ENCODE measurements around the gene LHX3. TPM values are rescaled to one million over a fixed set of nuclear protein-coding genes. Genes with fewer than 3 reads are reported as not detected.
"Not testable (repeated sequence)": the region's sequence is repeated elsewhere in the genome, so short reads cannot be mapped to it uniquely, and the experiment has no call there.

LHX3 gene
- total RNA-seq, 1 donor from 2014 or later, result not detected

DNA sequence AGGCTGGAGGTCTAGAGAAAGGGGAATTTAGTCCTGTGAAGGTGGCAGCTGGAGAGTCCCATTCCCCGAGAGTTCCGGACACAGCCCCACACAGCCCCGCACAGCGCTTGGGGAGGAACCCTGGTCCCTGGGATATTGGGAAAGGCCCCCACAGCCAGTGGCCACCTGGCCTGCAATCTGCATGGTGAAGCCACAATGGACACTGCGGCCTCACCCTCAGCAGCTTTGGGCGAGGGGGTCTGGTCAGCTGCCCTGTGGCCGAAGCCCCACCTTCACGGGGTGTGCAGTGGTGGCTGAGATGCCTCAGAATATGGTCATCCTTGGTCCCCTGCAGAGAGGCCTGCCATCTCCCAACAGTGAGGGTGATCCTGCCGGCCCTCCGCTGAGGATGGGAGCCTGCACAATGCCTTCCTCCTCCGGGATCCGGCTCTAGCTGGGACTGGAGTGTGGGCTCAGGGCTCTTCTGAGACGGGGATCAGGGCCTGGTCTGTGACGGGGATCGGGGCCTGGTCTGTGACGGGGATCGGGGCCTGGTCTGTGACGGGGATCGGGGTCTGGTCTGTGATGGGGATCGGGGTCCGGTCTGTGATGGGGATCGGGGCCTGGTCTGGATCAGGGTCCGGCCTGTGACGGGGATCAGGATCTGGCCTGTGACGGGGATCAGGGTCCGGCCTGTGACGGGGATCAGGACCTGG lies 52.9 kb downstream of the LHX3 start:
- DNase-seq, result no peak

GRCh38 chr9:136151214-136151804 lies 53.6 kb downstream of the LHX3 start:
- DNase-seq, result no peak

GRCh38 chr9:136150664-136151213 lies 54.2 kb downstream of the LHX3 start:
- not testable (repeated sequence) for DNase-seq

DNA sequence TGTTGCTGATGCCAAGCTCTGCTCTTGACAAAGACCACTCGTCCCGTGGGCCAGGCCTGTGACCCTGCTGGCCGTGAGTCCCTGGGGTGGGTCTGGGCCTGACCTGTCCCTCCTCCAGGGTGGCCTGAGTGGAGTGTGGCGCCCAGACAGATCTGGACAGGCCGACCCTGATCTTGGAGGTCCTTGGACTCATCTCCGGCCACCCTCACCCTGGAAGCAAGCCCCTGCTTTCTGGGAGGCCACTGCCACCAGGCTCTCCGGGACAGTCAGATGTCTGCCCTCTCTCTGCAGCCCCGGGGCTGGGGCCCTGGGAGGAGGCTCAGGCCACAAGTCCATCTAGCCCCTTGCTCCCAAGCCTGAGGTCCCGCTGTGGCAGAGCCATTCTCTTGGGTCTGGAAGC lies 55.1 kb downstream of the LHX3 start:
- no peak for DNase-seq

GRCh38 chr9:136149337-136149736 lies 55.6 kb downstream of the LHX3 start:
- no peak for DNase-seq

DNA sequence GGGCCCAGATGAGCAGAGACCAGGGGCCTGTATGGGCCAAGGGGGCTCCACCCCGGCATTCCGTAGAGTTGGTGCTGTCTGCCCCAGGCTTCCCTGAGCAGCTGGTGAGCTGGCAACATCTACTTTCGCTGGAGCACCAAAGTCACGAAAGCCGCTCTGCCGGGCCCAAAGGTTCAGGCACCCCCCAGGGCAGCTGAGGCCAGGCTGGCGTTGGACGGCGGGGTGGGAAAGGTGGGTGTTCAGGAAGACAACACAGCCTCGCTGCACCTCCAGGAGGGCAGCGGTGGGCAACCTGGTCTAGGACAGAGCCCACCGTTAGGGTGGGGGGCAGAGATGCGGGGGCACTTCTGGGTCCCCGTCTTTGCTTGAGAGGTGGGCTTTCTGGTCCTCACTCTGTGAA lies 56.2 kb downstream of the LHX3 start:
- DNase-seq, result no peak

DNA sequence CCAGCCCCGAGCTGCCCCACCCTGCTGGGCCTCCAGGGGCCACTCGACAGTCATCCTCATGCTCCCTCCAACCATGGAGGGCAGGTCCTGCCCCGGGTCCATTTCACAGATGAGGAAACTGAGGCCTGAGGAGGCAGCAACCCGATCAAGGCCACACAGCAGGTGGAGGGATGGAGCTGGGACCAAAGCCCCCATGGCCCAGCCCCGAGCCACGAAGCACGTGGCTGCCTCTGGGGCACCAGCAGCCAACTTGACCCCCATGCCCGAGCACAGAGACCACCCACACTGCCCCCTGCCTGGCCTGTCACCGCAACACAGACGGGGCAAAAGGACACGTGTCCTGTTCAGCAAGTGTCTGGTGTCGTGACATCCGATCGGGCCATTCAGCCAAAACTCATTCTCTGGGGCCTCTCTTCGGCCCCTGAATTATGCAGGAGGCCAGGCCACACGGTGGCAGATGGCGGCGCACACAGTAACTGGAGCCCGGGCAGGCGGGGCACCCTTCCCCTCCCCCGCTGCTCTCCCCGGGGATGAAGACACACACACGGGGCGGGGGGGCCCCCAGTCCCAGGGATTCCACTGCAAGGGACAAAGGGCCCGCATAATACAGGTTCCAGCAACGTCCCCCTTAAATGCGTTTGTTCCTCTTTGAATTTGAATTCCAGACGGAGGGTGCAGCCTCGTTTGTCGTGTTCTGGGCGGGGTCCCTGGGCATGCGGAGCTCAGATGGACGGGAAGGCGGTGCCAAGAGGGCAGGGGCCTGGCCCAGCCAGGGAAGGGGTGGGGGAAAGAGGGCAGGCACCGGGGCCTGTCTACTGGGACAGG lies 56.8 kb downstream of the LHX3 start:
- no peak for DNase-seq

GRCh38 chr9:136147038-136147889 lies 57.7 kb downstream of the LHX3 start:
- DNase-seq, result no peak

Other genes starting within 250 kb of the LHX3 start
- gene UBAC1, start 243.8 kb downstream of the LHX3 start, total RNA-seq, result 35.9 and 36.2 TPM in 2 replicates
- gene NACC2, start 109.8 kb downstream of the LHX3 start, total RNA-seq, result 21.6 and 26.5 TPM in 2 replicates
- 59.7 and 73.7 TPM in 2 replicates for gene TMEM250, start 86.3 kb downstream of the LHX3 start, total RNA-seq
- 9.0 and 20.1 TPM in 2 replicates for gene QSOX2, start 40.7 kb upstream of the LHX3 start, total RNA-seq
- not detected in 2 replicates for gene CCDC187, start 99.0 kb upstream of the LHX3 start, total RNA-seq
- 27.2 and 37.1 TPM in 2 replicates for gene GPSM1, start 122.4 kb upstream of the LHX3 start, total RNA-seq
- gene DNLZ, start 158.6 kb upstream of the LHX3 start, total RNA-seq, result 15.4 and 34.5 TPM in 2 replicates
- gene CARD9, start 168.5 kb upstream of the LHX3 start, total RNA-seq, result 0.34 and 1.1 TPM in 2 replicates
- 10.2 and 12.6 TPM in 2 replicates for gene SNAPC4, start 195.0 kb upstream of the LHX3 start, total RNA-seq
- gene ENTR1, start 205.5 kb upstream of the LHX3 start, total RNA-seq, result 30.0 and 35.2 TPM in 2 replicates
- 40.2 and 42.3 TPM in 2 replicates for gene PMPCA, start 205.5 kb upstream of the LHX3 start, total RNA-seq
- gene INPP5E, start 234.7 kb upstream of the LHX3 start, total RNA-seq, result 8.3 and 12.1 TPM in 2 replicates